ENCODE measurements around the gene LIPE.
A peak's percentile ranks its signal among the peaks of the same experiment; 100 is the strongest.
"Not testable (repeated sequence)": the region's sequence is repeated elsewhere in the genome, so short reads cannot be mapped to it uniquely, and the experiment has no call there.

The LIPE gene

DNA sequence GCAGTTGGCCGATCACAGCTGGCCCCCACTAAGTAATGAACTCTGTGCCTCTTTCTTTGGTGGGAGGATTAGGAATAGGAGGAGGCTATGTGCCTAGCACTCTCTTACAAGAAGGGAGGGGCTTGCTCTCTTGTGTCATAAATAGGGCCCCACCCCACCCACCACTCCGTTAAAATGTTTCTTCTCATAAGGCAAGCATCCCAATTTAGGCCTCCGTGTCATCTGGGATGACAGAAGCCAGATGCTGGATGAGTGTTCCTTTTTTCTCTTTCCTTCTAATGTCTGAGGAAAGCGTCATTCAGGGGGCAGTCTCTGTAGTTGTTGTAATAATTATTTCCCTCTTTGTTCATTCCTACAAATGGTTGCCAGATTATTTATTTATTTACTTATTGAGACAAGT lies at the start of gene LIPE:
Gene LIPE, minus strand, starts transcription at position 76 of the 400 bp plus-strand sequence. CDS start 239 bp downstream, outside the sequence.
- DNase-seq = no peak

- DNase-seq = no peak
These were observed 48.2 kb upstream of the LIPE start for GRCh38 chr19:42475366-42475765.

- no peak for DNase-seq
These were observed 47.6 kb upstream of the LIPE start for GRCh38 chr19:42474743-42475142.

DNA sequence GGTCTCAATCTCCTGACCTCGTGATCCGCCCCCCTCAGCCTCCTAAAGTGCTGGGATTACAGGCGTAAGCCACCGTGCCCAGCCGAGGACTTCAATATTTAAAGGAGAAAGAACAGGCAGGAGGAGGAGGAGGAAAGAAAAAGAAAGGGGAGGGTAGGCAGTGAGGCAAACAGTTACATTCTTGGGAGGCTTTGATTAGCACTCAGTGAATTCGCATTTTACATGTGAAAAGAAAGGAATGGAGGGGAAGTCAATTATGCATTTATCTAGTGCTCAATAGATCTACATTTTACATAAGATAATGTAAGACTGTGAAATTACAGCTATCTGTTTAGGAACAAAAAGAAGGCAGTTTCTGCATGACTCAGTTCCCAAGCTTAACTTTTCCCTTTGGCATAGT lies 46.5 kb upstream of the LIPE start:
- DNase-seq = no peak

- no peak for DNase-seq
These were observed 45.4 kb upstream of the LIPE start for GRCh38 chr19:42472402-42473147.

- DNase-seq = no peak
These were observed 44.5 kb upstream of the LIPE start for GRCh38 chr19:42471554-42472249.

- DNase-seq = no peak
These were observed 42.4 kb upstream of the LIPE start for GRCh38 chr19:42469311-42470235.

DNA sequence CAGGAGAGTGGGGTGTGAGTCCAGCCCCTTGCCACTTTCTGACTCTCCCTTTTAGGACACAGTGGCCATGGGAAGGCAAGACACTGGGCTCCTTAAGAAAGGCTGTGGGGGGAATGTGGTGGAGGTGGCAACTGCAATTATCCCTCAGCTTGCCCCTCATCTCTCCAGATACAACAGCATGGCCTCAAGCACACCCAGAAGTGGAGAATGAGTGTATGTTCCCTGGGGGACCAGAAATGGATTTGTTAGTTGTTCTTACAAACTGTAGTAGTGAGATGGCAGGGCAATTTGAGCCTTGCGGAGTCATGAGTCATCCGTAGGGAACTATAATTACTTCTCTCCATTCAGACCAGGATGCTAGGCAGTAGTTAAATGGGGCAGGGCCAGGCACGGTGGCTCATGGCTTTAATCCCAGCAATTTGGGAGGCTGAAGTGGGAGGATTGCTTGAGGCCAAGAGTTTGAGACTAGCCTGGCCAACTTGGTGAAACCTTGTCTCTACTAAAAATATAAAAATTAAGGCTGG lies 41.1 kb upstream of the LIPE start:
- no peak for DNase-seq

- DNase-seq = no peak
These were observed 40.1 kb upstream of the LIPE start for GRCh38 chr19:42467183-42467760.

- DNase-seq = no peak
These were observed 39.5 kb upstream of the LIPE start for GRCh38 chr19:42466521-42467182.

DNA sequence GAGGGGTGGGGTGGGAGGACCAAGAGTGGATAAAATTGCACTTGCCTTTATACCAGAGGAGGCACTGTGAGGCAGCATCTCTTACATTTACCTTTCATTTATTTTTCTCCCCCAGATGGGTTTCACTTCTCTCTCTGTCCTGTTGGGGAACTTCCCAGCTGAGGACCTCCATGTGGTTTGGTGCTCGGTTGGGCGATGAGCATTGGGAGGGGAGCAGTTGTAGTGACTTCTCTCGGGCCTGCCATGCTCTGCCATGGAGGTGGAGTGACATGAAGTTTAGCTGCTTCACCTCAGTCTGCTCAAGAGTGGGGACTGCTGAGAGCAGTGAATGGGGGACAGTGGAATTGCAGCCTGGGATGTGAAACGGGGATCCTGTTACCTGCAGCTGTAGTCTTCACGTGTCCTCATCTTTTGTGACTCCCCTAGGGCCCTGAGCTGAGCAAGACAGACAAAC lies 38.7 kb upstream of the LIPE start:
- no peak for DNase-seq

DNA sequence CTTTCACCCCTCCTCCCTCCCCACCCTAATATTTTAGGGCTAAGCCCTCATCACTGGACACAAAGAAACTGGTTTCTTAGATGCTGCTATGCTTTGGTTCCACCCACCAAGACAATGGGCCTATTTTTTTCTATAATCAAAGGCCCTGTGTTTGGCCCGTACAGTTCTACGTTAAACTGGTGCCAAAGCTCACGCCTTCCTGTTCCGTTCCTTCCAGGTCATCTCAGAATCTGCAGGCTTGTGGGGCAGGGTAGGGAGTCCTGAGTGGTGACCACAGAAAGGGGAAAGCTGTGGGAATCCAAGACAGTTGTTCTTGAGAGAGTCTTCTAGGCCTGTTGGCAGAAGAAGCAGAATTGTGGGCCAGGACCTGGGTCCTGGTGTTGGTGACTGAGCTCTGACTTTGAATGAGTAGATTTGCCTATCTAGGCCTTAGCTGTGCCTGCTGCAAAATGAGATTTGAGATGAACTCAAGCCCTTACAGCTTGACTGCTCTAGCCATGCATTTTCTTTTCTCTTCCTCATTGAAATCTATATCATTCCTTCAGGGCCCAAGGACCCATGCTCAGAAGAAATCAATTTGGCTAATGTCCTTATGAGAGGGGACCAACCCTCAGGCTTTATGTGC lies 34.6 kb upstream of the LIPE start:
- no peak for DNase-seq

DNA sequence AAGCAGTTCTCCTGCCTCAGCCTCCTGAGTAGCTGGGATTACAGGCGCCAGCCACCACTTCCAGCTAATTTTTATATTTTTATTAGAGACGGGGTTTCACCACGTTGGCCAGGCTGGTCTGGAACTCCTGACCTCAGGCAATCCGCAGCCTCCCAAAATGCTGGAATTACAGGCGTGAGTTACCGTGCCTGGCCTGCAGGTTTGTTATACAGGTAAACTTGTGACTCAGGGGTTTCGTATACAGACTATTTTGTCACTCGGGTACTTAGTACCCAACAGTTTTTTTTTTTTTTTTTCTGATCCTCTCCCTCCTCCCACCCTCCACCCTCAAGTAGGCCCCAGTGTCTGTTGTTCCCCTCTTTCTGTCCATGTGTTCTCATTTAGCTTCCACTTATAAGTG lies 34.0 kb upstream of the LIPE start:
- DNase-seq = not testable (repeated sequence)

DNA sequence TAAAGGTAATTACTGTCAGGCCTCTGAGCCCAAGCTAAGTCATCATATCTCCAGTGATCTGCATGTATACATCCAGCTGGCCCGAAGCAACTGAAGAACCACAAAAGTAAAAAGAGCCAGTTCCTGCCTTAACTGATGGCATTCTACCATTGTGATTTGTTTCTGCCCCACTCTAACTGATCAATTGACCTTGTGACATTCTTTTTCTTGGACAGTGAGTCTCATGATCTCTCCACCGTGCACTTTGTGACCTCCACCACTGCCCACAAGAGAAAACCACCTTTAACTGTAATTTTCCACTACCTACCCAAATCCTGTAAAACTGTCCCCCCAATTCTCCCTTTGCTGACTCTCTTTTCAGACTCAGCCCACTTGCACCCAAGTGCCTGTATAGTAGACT lies 32.7 kb upstream of the LIPE start:
- no peak for DNase-seq

- DNase-seq = no peak
These were observed 28.5 kb upstream of the LIPE start for GRCh38 chr19:42455621-42456081.

GRCh38 chr19:42455086-42455485 lies 27.9 kb upstream of the LIPE start:
- no peak for DNase-seq

- no peak for DNase-seq
These were observed 25.4 kb upstream of the LIPE start for GRCh38 chr19:42452590-42452989.

- DNase-seq = peak; percentile 21
These were observed 23.2 kb upstream of the LIPE start for GRCh38 chr19:42450314-42450934.

DNA sequence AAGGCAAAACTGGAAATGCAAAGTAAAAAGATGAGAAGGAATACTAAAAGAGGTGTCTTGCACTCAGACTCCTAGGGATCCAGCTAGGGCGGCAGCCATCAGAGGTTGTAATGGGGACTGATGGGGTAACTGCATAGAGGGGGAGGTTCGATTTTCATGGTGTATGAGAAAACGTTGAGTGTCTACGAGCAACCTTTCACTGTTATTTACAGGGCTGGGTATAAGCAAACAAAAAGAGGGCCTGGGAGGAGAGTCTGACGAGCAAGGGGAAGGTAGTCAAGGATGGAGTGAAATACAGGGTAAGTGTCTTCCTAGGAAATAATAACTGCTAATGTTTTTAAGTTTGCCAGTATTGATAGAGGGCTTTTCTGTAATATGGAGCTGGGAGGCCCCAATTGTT lies 21.1 kb upstream of the LIPE start:
- not testable (repeated sequence) for DNase-seq

DNA sequence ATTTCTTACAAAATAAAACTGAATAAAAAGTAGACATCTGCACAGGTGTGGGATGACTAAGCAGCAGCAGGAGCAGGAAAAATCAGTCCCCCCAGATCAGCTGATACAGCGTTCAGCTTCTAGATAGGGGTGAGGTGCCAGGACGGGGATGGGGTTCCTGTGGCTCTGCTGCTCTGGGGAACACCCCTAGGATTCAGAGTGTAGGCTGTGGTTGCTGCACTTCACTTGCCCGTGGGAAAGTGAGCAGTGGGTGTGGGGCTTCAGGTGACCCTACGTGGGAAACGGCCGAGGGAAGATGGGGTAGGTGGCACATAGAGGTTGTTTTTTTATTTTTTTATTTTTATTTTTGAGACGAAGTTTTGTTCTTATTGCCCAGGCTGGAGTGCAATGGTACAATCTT lies 18.8 kb upstream of the LIPE start:
- DNase-seq = no peak

DNA sequence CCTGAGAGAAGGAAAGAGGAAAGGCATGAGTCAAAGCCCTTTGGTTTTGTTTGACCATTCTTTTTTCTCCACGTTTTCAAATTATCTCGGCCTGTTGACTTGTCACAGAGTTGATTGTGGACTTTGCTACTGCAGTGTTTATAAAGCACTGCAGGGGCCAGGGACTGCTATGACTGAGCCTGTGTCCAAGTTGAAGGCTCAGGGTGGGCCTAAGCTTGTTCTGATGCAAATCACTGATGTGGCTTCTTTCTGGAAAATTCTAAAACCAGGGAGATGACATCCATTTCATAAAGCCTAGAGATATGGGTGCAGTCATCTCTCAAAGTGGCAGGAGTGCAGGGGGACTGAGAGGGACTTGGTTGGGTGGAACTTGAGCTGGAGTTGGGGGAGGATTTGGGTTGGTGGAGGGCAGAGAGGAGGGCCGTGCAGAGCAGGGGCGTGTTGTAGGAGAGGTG lies 16.8 kb upstream of the LIPE start:
- no peak for DNase-seq

All from NCI-H1417 treated with DMSO at 0.1 percent for 48 hours (cell line).